Endothelial cell (in vitro differentiated cells): ENCODE measurements around the gene AVPR1B. TPM values are rescaled to one million over a fixed set of nuclear protein-coding genes. Genes with fewer than 3 reads are reported as not detected.

ENCODE experiments used
- DNase-seq: peaks from one replicate; pipeline ENCODE4 v3.0.0; 2021; ENCODE audit warnings: low spot score
- H3K27ac Mint-ChIP-seq: one replicate; pipeline ENCODE4 v1.8.0; 2021; ENCODE audit warnings: mixed read lengths, inconsistent platforms; ENCODE audit not compliant: unreplicated experiment
- H3K27me3 Mint-ChIP-seq: one replicate; pipeline ENCODE4 v1.8.0; 2021; ENCODE audit warnings: mild to moderate bottlenecking, moderate library complexity, mixed read lengths, inconsistent platforms; ENCODE audit not compliant: unreplicated experiment
- H3K36me3 Mint-ChIP-seq: one replicate; pipeline ENCODE4 v1.8.0; 2021; ENCODE audit warnings: mild to moderate bottlenecking, low read depth, mixed read lengths, inconsistent platforms; ENCODE audit not compliant: unreplicated experiment
- H3K4me1 Mint-ChIP-seq: one replicate; pipeline ENCODE4 v1.8.0; 2021; ENCODE audit warnings: mild to moderate bottlenecking, mixed read lengths, inconsistent platforms; ENCODE audit not compliant: unreplicated experiment
- H3K4me3 Mint-ChIP-seq: one replicate; pipeline ENCODE4 v1.8.0; 2021; ENCODE audit warnings: mild to moderate bottlenecking, mixed read lengths, inconsistent platforms; ENCODE audit not compliant: unreplicated experiment
- H3K9me3 Mint-ChIP-seq: one replicate; pipeline ENCODE4 v1.8.0; 2021; ENCODE audit warnings: mixed read lengths, inconsistent platforms; ENCODE audit not compliant: unreplicated experiment
- CTCF ChIP-seq: fragments of 200-600 bp; sonication (generic); IDR thresholded peaks from one replicate; pipeline ENCODE4 v1.5.0; 2021; ENCODE audit warnings: antibody characterized with exemption; ENCODE audit not compliant: unreplicated experiment
- total RNA-seq: library from RNA; stranded (reverse); fragmentation: NEBNext Ultra II Directional; extraction: Animal tissue kit (Norgen Biotek cat#: 25700); gene quantifications from one replicate; pipeline ENCODE4 v1.2.1, GENCODE V29; 2021; ENCODE audit not compliant: unreplicated experiment

AVPR1B gene
- total RNA-seq, 1 donor from 2014 or later = not detected

- no peak overlapping the region for H3K27ac Mint-ChIP-seq
- no peak overlapping the region for H3K4me3 Mint-ChIP-seq
- DNase-seq = no peak
- peaks cover 10% of the 10 kb centered on the region for H3K4me1 Mint-ChIP-seq
- no peak for TF ChIP-seq CTCF
- H3K36me3 Mint-ChIP-seq = no peaks in the 10 kb centered on the region
- no peaks in the 10 kb centered on the region for H3K9me3 Mint-ChIP-seq
- peaks cover 3% of the 10 kb centered on the region for H3K27me3 Mint-ChIP-seq
These were observed 11.7 kb downstream of the AVPR1B start for GRCh38 chr1:206105464-206105995.

GRCh38 chr1:206103979-206104378 is 13.2 kb downstream of the AVPR1B start:
- no peak for TF ChIP-seq CTCF
- no peak overlapping the region for H3K4me3 Mint-ChIP-seq
- DNase-seq = no peak
- H3K4me1 Mint-ChIP-seq = peaks cover 10% of the 10 kb centered on the region
- H3K36me3 Mint-ChIP-seq = no peaks in the 10 kb centered on the region
- peaks cover 3% of the 10 kb centered on the region for H3K27me3 Mint-ChIP-seq
- H3K27ac Mint-ChIP-seq = no peak overlapping the region
- no peaks in the 10 kb centered on the region for H3K9me3 Mint-ChIP-seq

GRCh38 chr1:206102292-206102936 is 14.8 kb downstream of the AVPR1B start:
- Mint-ChIP-seq H3K4me3 (no peak overlapping the region), H3K36me3 (no peaks in the 10 kb centered on the region), H3K9me3 (no peaks in the 10 kb centered on the region), H3K4me1 (peaks cover 10% of the 10 kb centered on the region), H3K27ac (no peak overlapping the region), H3K27me3 (peaks cover 5% of the 10 kb centered on the region)
- no peak for DNase-seq
- no peak for TF ChIP-seq CTCF

GRCh38 chr1:206101351-206102045 is 15.7 kb downstream of the AVPR1B start:
- no peaks in the 10 kb centered on the region for H3K9me3 Mint-ChIP-seq
- TF ChIP-seq CTCF = no peak
- H3K4me1 Mint-ChIP-seq = peaks cover 10% of the 10 kb centered on the region
- no peak for DNase-seq
- peaks cover 5% of the 10 kb centered on the region for H3K27me3 Mint-ChIP-seq
- H3K4me3 Mint-ChIP-seq = no peak overlapping the region
- H3K27ac Mint-ChIP-seq = no peak overlapping the region
- no peaks in the 10 kb centered on the region for H3K36me3 Mint-ChIP-seq
